HCT116 (cell line): ENCODE results near the gene SRP9. TPM values are rescaled to one million over a fixed set of nuclear protein-coding genes. Genes with fewer than 3 reads are reported as not detected.
"Not testable (repeated sequence)": the region's sequence is repeated elsewhere in the genome, so short reads cannot be mapped to it uniquely, and the experiment has no call there.

Experiments used
- ATAC-seq: fragments of 200-7000 bp; cut with Tn5 transposase; 2 replicates; pipeline ENCODE4 v1.9.1; 2020; ENCODE audit warnings: mild to moderate bottlenecking, moderate library complexity
- BruUV-seq: library from RNA; stranded (reverse); fragments of 400-500 nt; replicated peaks from 2 replicates; lab custom pipeline; 2021; lab: Mats Ljungman, UMichigan
- CTCF ChIA-PET: fragments of 300-600 bp; sonication (Branson Sonifier 250); formaldehyde crosslinking; loops from one replicate; lab custom pipeline; 2021; ENCODE audit warnings: antibody characterized with exemption; lab: Charles Lee
- POLR2A ChIA-PET: fragments of 300-600, 350-600 bp; sonication (Branson Sonifier 250); formaldehyde crosslinking; loops from one replicate; lab custom pipeline; 2021; ENCODE audit warnings: antibody characterized with exemption; lab: Charles Lee
- RAD21 ChIA-PET, 2 experiments: fragments of 300-600 bp; sonication (Branson Sonifier 250); formaldehyde crosslinking; loops; one replicate each; lab custom pipeline; 2023; ENCODE audit warnings: low total read pairs in 2 of 2; ENCODE audit not compliant: uncharacterized antibody in 2 of 2, unreplicated experiment in 2 of 2, low non-redundant PET in 1 of 2; lab: Charles Lee
- DNase-seq: peaks from one replicate; pipeline ENCODE4 v3.0.0-alpha.2; 2010; ENCODE audit warnings: low read depth, low spot score
- H2AFZ ChIP-seq: fragments of 200-600 bp; shearing (Covaris generic), sonication (generic); 2 replicates; pipeline ENCODE4 v1.6.1; 2017; ENCODE audit warnings: low read depth, mixed run types, mixed read lengths, antibody characterized with exemption, low read length; ENCODE audit not compliant: poor library complexity, severe bottlenecking
- H3K27ac ChIP-seq: 2 replicates; pipeline ENCODE4 v1.5.1; 2012; ENCODE audit warnings: low read depth, low read length
- H3K27me3 ChIP-seq: fragments of 200-600 bp; sonication (generic); 2 replicates; pipeline ENCODE4 v1.6.1; 2016; ENCODE audit warnings: mixed run types, low read length, mixed read lengths; ENCODE audit not compliant: insufficient read depth
- H3K36me3 ChIP-seq, 2 experiments: fragments of 200-500 bp in 1 of 2; fragments of 200-600 bp in 1 of 2; sonication (Bioruptor generic) in 1 of 2; sonication (generic) in 1 of 2; 2 replicates each; pipeline versions ENCODE4 v1.5.1 to v1.6.1; 2014 to 2016; ENCODE audit warnings: low read length in 2 of 2, inconsistent platforms in 1 of 2, mixed read lengths in 1 of 2, mixed run types in 1 of 2; ENCODE audit not compliant: insufficient read depth in 2 of 2, control insufficient read depth in 1 of 2
- H3K4me1 ChIP-seq, 2 experiments: fragments of 200-600 bp in 1 of 2; sonication (generic) in 1 of 2; 2 replicates each; pipeline versions ENCODE4 v1.5.1 to v1.6.1; 2012 to 2017; ENCODE audit warnings: low read length in 2 of 2, inconsistent platforms in 1 of 2, mild to moderate bottlenecking in 1 of 2, mixed read lengths in 1 of 2, mixed run types in 1 of 2, moderate library complexity in 1 of 2; ENCODE audit not compliant: insufficient read depth in 2 of 2, control insufficient read depth in 1 of 2
- H3K4me2 ChIP-seq: fragments of 200-600 bp; sonication (generic); 2 replicates; pipeline ENCODE4 v1.6.1; 2017; ENCODE audit warnings: mixed run types, low read length, mixed read lengths
- H3K4me3 ChIP-seq, 2 experiments: fragments of 200-600 bp in 1 of 2; sonication (generic) in 1 of 2; replicated peaks in 1 of 2; 2 replicates each; pipeline ENCODE4 v1.5.1; 2011 to 2016; ENCODE audit warnings: low read length in 2 of 2, control low read depth in 1 of 2, low read depth in 1 of 2, mild to moderate bottlenecking in 1 of 2, mixed read lengths in 1 of 2, mixed run types in 1 of 2
- H3K79me2 ChIP-seq: fragments of 200-600 bp; sonication (generic); 2 replicates; pipeline ENCODE4 v1.6.1; 2017; ENCODE audit warnings: mild to moderate bottlenecking, mixed run types, low read length, moderate library complexity, mixed read lengths; ENCODE audit not compliant: insufficient read depth
- H3K9ac ChIP-seq: fragments of 200-600 bp; sonication (generic); 2 replicates; pipeline ENCODE4 v1.6.1; 2016; ENCODE audit warnings: low read length, mixed read lengths
- H3K9me2 ChIP-seq: fragments of 200-600 bp; sonication (generic), shearing (Covaris generic); 2 replicates; pipeline ENCODE4 v1.6.1; 2017; ENCODE audit warnings: mixed run types, mild to moderate bottlenecking, moderate library complexity; ENCODE audit not compliant: insufficient read depth
- H3K9me3 ChIP-seq, 2 experiments: fragments of 200-500 bp in 1 of 2; fragments of 200-600 bp in 1 of 2; sonication (Bioruptor generic) in 1 of 2; sonication (generic) in 1 of 2; 2 replicates each; pipeline ENCODE4 v1.6.1; 2014 to 2017; ENCODE audit warnings: low read length in 2 of 2, mixed read lengths in 2 of 2, inconsistent platforms in 1 of 2, low read depth in 1 of 2, mild to moderate bottlenecking in 1 of 2, mixed run types in 1 of 2, moderate library complexity in 1 of 2; ENCODE audit not compliant: control insufficient read depth in 1 of 2, insufficient read depth in 1 of 2
- H4K20me1 ChIP-seq: fragments of 200-600 bp; sonication (generic), shearing (Covaris generic); 2 replicates; pipeline ENCODE4 v1.6.1; 2017; ENCODE audit warnings: mixed run types, mild to moderate bottlenecking, moderate library complexity; ENCODE audit not compliant: insufficient read depth
- CEBPB ChIP-seq: IDR thresholded peaks from 2 replicates; pipeline ENCODE4 v1.6.1; 2012; ENCODE audit warnings: low read depth
- EZH2 ChIP-seq: fragments of 200-600 bp; sonication (generic); IDR thresholded peaks from 2 replicates; pipeline ENCODE4 v1.6.1; 2017; ENCODE audit warnings: antibody characterized with exemption, mixed run types
- JUND ChIP-seq: IDR thresholded peaks from 2 replicates; pipeline ENCODE4 v1.6.1; 2012
- MAX ChIP-seq: IDR thresholded peaks from 2 replicates; pipeline ENCODE4 v1.6.1; 2012
- intact Hi-C: fragments of 100-400 bp; cut with micrococcal nuclease; formaldehyde crosslinking; loops from 2 replicates; pipeline ENCODE4 v1.10.0; 2022
- total RNA-seq: library from RNA; stranded (reverse); gene quantifications from one replicate; pipeline ENCODE4 v1.2.1, GENCODE V29; 2021; ENCODE audit not compliant: unreplicated experiment

The SRP9 gene
- total RNA-seq, 1 experiment from 2014 or later: 220 TPM

- TF ChIP-seq EZH2: no peak
- no peak for TF ChIP-seq JUND
- TF ChIP-seq MAX: peak; percentile 22; the same call in 1 of the 2 replicates
- TF ChIP-seq CEBPB: no peak
- TF ChIP-seq, all 23 proteins: peak for 9
Observed at GRCh38 chr1:225809842-225810578, 32.4 kb downstream of the SRP9 start, which contains the start of gene EPHX1 (continued).

- Histone ChIP-seq H3K4me1 (peaks cover 13 to 25% of the 10 kb centered on the region in 2 experiments), H3K4me2 (peak overlapping the region; percentile 85), H3K9ac (peak overlapping the region; percentile 72), H3K4me3 (peak overlapping the region; percentile 66 to 67), H3K27ac (peak overlapping the region; percentile 69)
- H3K27me3 ChIP-seq, H2AFZ ChIP-seq, DNase-seq, H3K9me2 ChIP-seq, H3K79me2 ChIP-seq, H3K36me3 ChIP-seq, H3K9me3 ChIP-seq, H4K20me1 ChIP-seq, CTCF ChIA-PET, ATAC-seq: not testable (repeated sequence)
- intact Hi-C loops: loop anchor here (1.0 to 5.0 kb wide), 2 partner anchors 71 to 165 kb away; partner anchors contain the start of gene TMEM63A
- POLR2A ChIA-PET: interaction anchor here (1.0 to 1.9 kb wide), 2 partner anchors 33 to 386 kb away, joined by 3 to 7 read pairs; partner anchors contain the start of gene SRP9
- TSS peak; percentile 67 for BruUV-seq
- RAD21 ChIA-PET: interaction anchor here in 1 of 2 experiments (0.5 kb wide), 1 partner anchor 141 kb away, joined by 9 read pairs; no protein-coding TSS in a partner anchor
Observed at GRCh38 chr1:225810579-225811538, 33.2 kb downstream of the SRP9 start.
